ENCODE measurements around the gene PLXNB2. TPM values are rescaled to one million over a fixed set of nuclear protein-coding genes. Genes with fewer than 3 reads are reported as not detected.

The PLXNB2 gene
- total RNA-seq, 3 donors from 2014 or later (not counting 1 experiment from before 2014, with no cell fraction given) = 6.0 to 34.7 (median 18.9) TPM

- Mint-ChIP-seq H3K4me1 (peaks cover 23 to 33% of the 10 kb centered on the region in 2 donors), H3K27ac (peak overlapping the region; percentile 96 to 98), H3K27me3 (ENCODE audit: low read depth in 2 of 2) (no peaks in the 10 kb centered on the region), H3K4me3 (peak overlapping the region; percentile 99), H3K9me3 (no peaks in the 10 kb centered on the region), H3K36me3 (no peaks in the 10 kb centered on the region)
- H3K9me3 ChIP-seq (ENCODE audit: control insufficient read depth, insufficient read depth, low read length) = no peaks in the 10 kb centered on the region
- no peak overlapping the region for H3K4me3 ChIP-seq (ENCODE audit: low read length)
- 75% methylated on average over 13 of the region's 14 CpGs for WGBS (ENCODE audit: insufficient coverage)
- TF ChIP-seq CTCF (IDR thresholded peaks at IDR 0.05) = no peak
- no peaks in the 10 kb centered on the region for H3K27me3 ChIP-seq (ENCODE audit: control insufficient read depth, insufficient read depth, low read length)
- H3K36me3 ChIP-seq (ENCODE audit: control insufficient read depth, insufficient read depth, low read length) = peaks cover 21% of the 10 kb centered on the region
- DNase-seq (no peak), ATAC-seq (no peak)
- no peak overlapping the region for H3K27ac ChIP-seq (ENCODE audit: low read length)
- H3K4me1 ChIP-seq (ENCODE audit: control insufficient read depth, insufficient read depth, low read length) = peaks cover 53% of the 10 kb centered on the region
- intact Hi-C loops (cut with micrococcal nuclease) = no loop called here
Observed at GRCh38 chr22:50242406-50242949, 65.0 kb downstream of the PLXNB2 start.

GRCh38 chr22:50238755-50239154, 68.7 kb downstream of the PLXNB2 start:
- Histone ChIP-seq H3K27ac (ENCODE audit: low read length) (no peak overlapping the region), H3K9me3 (ENCODE audit: control insufficient read depth, insufficient read depth, low read length) (no peaks in the 10 kb centered on the region), H3K4me3 (ENCODE audit: low read length) (no peak overlapping the region), H3K36me3 (ENCODE audit: control insufficient read depth, insufficient read depth, low read length) (peaks cover 13% of the 10 kb centered on the region), H3K4me1 (ENCODE audit: control insufficient read depth, insufficient read depth, low read length) (peaks cover 37% of the 10 kb centered on the region), H3K27me3 (ENCODE audit: control insufficient read depth, insufficient read depth, low read length) (no peaks in the 10 kb centered on the region)
- intact Hi-C loops (cut with micrococcal nuclease) = no loop called here
- TF ChIP-seq CTCF (IDR thresholded peaks at IDR 0.05) = no peak
- no peak overlapping the region for H3K4me3 Mint-ChIP-seq
- WGBS (ENCODE audit: insufficient coverage) = 79% methylated on average over 8 of the region's 9 CpGs
- peaks cover 35 to 46% of the 10 kb centered on the region in 2 donors for H3K4me1 Mint-ChIP-seq
- DNase-seq (no peak), ATAC-seq (no peak)
- no peaks in the 10 kb centered on the region for H3K9me3 Mint-ChIP-seq
- no peaks in the 10 kb centered on the region for H3K27me3 Mint-ChIP-seq (ENCODE audit: low read depth in 2 of 2)
- no peaks in the 10 kb centered on the region for H3K36me3 Mint-ChIP-seq
- H3K27ac Mint-ChIP-seq = no peak overlapping the region

GRCh38 chr22:50236731-50237409, 70.6 kb downstream of the PLXNB2 start:
- WGBS (ENCODE audit: insufficient coverage) = 80% methylated on average over 11 of the region's 11 CpGs
- no peaks in the 10 kb centered on the region for H3K36me3 Mint-ChIP-seq
- H3K27ac Mint-ChIP-seq = no peak overlapping the region

More at GRCh38 chr22:50236731-50237409, 70.6 kb downstream of the PLXNB2 start:
- Histone ChIP-seq H3K9me3 (ENCODE audit: control insufficient read depth, insufficient read depth, low read length) (no peaks in the 10 kb centered on the region), H3K4me1 (ENCODE audit: control insufficient read depth, insufficient read depth, low read length) (peaks cover 18% of the 10 kb centered on the region), H3K27me3 (ENCODE audit: control insufficient read depth, insufficient read depth, low read length) (no peaks in the 10 kb centered on the region), H3K36me3 (ENCODE audit: control insufficient read depth, insufficient read depth, low read length) (peaks cover 21% of the 10 kb centered on the region), H3K4me3 (ENCODE audit: low read length) (no peak overlapping the region), H3K27ac (ENCODE audit: low read length) (no peak overlapping the region)
- Mint-ChIP-seq H3K9me3 (no peaks in the 10 kb centered on the region), H3K4me3 (no peak overlapping the region), H3K27me3 (ENCODE audit: low read depth in 2 of 2) (no peaks in the 10 kb centered on the region), H3K4me1 (peaks cover 31 to 40% of the 10 kb centered on the region in 2 donors)
- DNase-seq = no peak
- intact Hi-C loops (cut with micrococcal nuclease) = no loop called here
- peak; percentile 15 for TF ChIP-seq CTCF (IDR thresholded peaks at IDR 0.05)
- peak in 1 of 3 donors; percentile 41 for ATAC-seq

Measured in natural killer cell (primary cell).